IMR-90 (cell line): ENCODE measurements around the gene TMPRSS12. TPM values are rescaled to one million over a fixed set of nuclear protein-coding genes. Genes with fewer than 3 reads are reported as not detected.

ENCODE experiments used
- ATAC-seq: fragments of 200-7000 bp; cut with Tn5 transposase; 2 replicates; pipeline ENCODE4 v1.9.1; 2020; ENCODE audit warnings: low read depth, mild to moderate bottlenecking, moderate library complexity
- BruUV-seq: library from RNA; stranded (reverse); fragments of 400-500 nt; replicated peaks from 2 replicates; lab custom pipeline; 2021; lab: Mats Ljungman, UMichigan
- CTCF ChIA-PET: fragments of 300-600 bp; formaldehyde crosslinking; extraction: SDS; loops from one replicate; lab custom pipeline; 2021; ENCODE audit warnings: antibody characterized with exemption; lab: Yijun Ruan, JAX
- POLR2A ChIA-PET: fragments of 300-600 bp; sonication (Branson Sonifier 250); formaldehyde crosslinking; loops from one replicate; lab custom pipeline; 2022; ENCODE audit warnings: antibody characterized with exemption; ENCODE audit not compliant: unreplicated experiment; lab: Charles Lee
- DNase-seq: peaks from one replicate; pipeline ENCODE4 v3.0.0; 2013
- H2AFZ ChIP-seq: replicated peaks from 2 replicates; pipeline ENCODE3; 2013; ENCODE audit warnings: low read length, mild to moderate bottlenecking; ENCODE audit not compliant: poor library complexity
- H2AK5ac ChIP-seq: 2 replicates; pipeline ENCODE4 v1.6.1; 2013; ENCODE audit warnings: low read depth, low read length, inconsistent platforms
- H2AK9ac ChIP-seq: replicated peaks from 2 replicates; pipeline ENCODE3; 2013; ENCODE audit warnings: mild to moderate bottlenecking, low read depth, low read length, moderate library complexity; ENCODE audit not compliant: poor library complexity
- H2BK120ac ChIP-seq: 2 replicates; pipeline ENCODE4 v1.6.1; 2013; ENCODE audit warnings: low read depth, low read length, inconsistent platforms
- H2BK15ac ChIP-seq: 3 replicates; pipeline ENCODE4 v1.6.1; 2013; ENCODE audit warnings: low read depth, low read length, inconsistent platforms
- H2BK20ac ChIP-seq: 2 replicates; pipeline ENCODE4 v1.6.1; 2013; ENCODE audit warnings: low read depth, mild to moderate bottlenecking, inconsistent platforms, low read length, moderate library complexity
- H2BK5ac ChIP-seq: 2 replicates; pipeline ENCODE4 v1.6.1; 2013; ENCODE audit warnings: mild to moderate bottlenecking, low read depth, low read length, inconsistent platforms; ENCODE audit not compliant: poor library complexity, severe bottlenecking
- H3K14ac ChIP-seq: replicated peaks from 2 replicates; pipeline ENCODE4 v1.6.1; 2013; ENCODE audit warnings: low read depth, low read length, inconsistent platforms
- H3K18ac ChIP-seq: 2 replicates; pipeline ENCODE4 v1.6.1; 2013; ENCODE audit warnings: low read depth, low read length, control low read depth
- H3K23ac ChIP-seq: 2 replicates; pipeline ENCODE4 v1.6.1; 2013; ENCODE audit warnings: low read depth, low read length, inconsistent platforms
- H3K27ac ChIP-seq: 2 replicates; pipeline ENCODE4 v1.5.1; 2013; ENCODE audit warnings: mild to moderate bottlenecking, control low read depth, low read length; ENCODE audit not compliant: insufficient read depth
- H3K27me3 ChIP-seq: 2 replicates; pipeline ENCODE4 v1.6.1; 2013; ENCODE audit warnings: low read length; ENCODE audit not compliant: control insufficient read depth, insufficient read depth
- H3K36me3 ChIP-seq: 2 replicates; pipeline ENCODE4 v1.6.1; 2013; ENCODE audit warnings: low read length, mixed read lengths; ENCODE audit not compliant: control insufficient read depth, insufficient read depth
- H3K4ac ChIP-seq: 2 replicates; pipeline ENCODE4 v1.6.1; 2013; ENCODE audit warnings: low read depth, low read length, inconsistent platforms
- H3K4me1 ChIP-seq: 2 replicates; pipeline ENCODE4 v1.6.1; 2013; ENCODE audit warnings: low read length, mixed read lengths; ENCODE audit not compliant: control insufficient read depth, insufficient read depth
- H3K4me2 ChIP-seq: 2 replicates; pipeline ENCODE4 v1.6.1; 2013; ENCODE audit warnings: low read depth, mild to moderate bottlenecking, control low read depth, low read length, moderate library complexity
- H3K4me3 ChIP-seq: 2 replicates; pipeline ENCODE4 v1.5.1; 2013; ENCODE audit warnings: low read depth, mild to moderate bottlenecking, control low read depth, low read length, moderate library complexity; ENCODE audit not compliant: insufficient read depth
- H3K56ac ChIP-seq: 2 replicates; pipeline ENCODE4 v1.6.1; 2013; ENCODE audit warnings: low read length, inconsistent platforms; ENCODE audit not compliant: insufficient read depth; ENCODE audit errors: extremely low read depth
- H3K79me1 ChIP-seq, 2 experiments: 2 replicates each; pipeline ENCODE4 v1.6.1; 2013; ENCODE audit warnings: low read length in 2 of 2, inconsistent platforms in 1 of 2, low read depth in 1 of 2
- H3K9ac ChIP-seq: 2 replicates; pipeline ENCODE4 v1.6.1; 2013; ENCODE audit warnings: low read depth, low read length, control low read depth
- H3K9me1 ChIP-seq: 2 replicates; pipeline ENCODE4 v1.6.1; 2013; ENCODE audit warnings: low read length, inconsistent platforms; ENCODE audit not compliant: insufficient read depth
- H3K9me3 ChIP-seq: 2 replicates; pipeline ENCODE4 v1.6.1; 2013; ENCODE audit warnings: low read length; ENCODE audit not compliant: control insufficient read depth, insufficient read depth
- H4K20me1 ChIP-seq: 2 replicates; pipeline ENCODE4 v1.6.1; 2013; ENCODE audit warnings: low read length, inconsistent platforms; ENCODE audit not compliant: insufficient read depth
- H4K5ac ChIP-seq: 2 replicates; pipeline ENCODE4 v1.6.1; 2013; ENCODE audit warnings: mild to moderate bottlenecking, low read depth, low read length, control low read depth
- H4K8ac ChIP-seq, 2 experiments: 2 replicates each; pipeline ENCODE4 v1.6.1; 2013; ENCODE audit warnings: low read depth in 2 of 2, low read length in 2 of 2, control low read depth in 1 of 2, inconsistent platforms in 1 of 2
- H4K91ac ChIP-seq: 2 replicates; pipeline ENCODE4 v1.6.1; 2013; ENCODE audit warnings: low read depth, low read length, inconsistent platforms; ENCODE audit not compliant: insufficient read depth
- ELK1 ChIP-seq: fragments of 150-350 bp; IDR thresholded peaks from 2 replicates; pipeline ENCODE4 v1.6.1; 2016; ENCODE audit warnings: low read depth, mild to moderate bottlenecking, low read length, moderate library complexity, borderline replicate concordance
- SMC3 ChIP-seq: fragments of 150-350 bp; IDR thresholded peaks from 2 replicates; pipeline ENCODE4 v1.6.1; 2016; ENCODE audit warnings: low read depth, mild to moderate bottlenecking, antibody characterized with exemption, low read length, moderate library complexity
- USF2 ChIP-seq: fragments of 150-350 bp; IDR thresholded peaks from 2 replicates; pipeline ENCODE4 v1.6.1; 2017; ENCODE audit warnings: mild to moderate bottlenecking, antibody characterized with exemption, low read length, low read depth
- WGBS, 2 experiments: methylation state at CpG; one replicate each; pipeline versions ENCODE4 v1.1.5 to v1.1.7; 2013; ENCODE audit warnings: missing lambda C conversion rate in 2 of 2; ENCODE audit not compliant: insufficient read length in 1 of 2; ENCODE audit errors: extremely low coverage in 2 of 2; 5-methylcytosine and 5-hydroxymethylcytosine counted together
- dilution Hi-C: fragments of 300-500 bp; cut with HindIII; formaldehyde crosslinking; loops from one replicate; pipeline ENCODE4 v1.14.3; 2018; ENCODE audit warnings: low sequenced_read_pairs; ENCODE audit not compliant: unreplicated experiment
- in situ Hi-C: fragments of 300-500 bp; cut with MboI; formaldehyde crosslinking; loops from 3 replicates; pipeline ENCODE4 v1.14.3; 2019; ENCODE audit warnings: low sequenced_read_pairs, inconsistent platforms, mixed read lengths
- intact Hi-C: fragments of 100-400 bp; cut with micrococcal nuclease; formaldehyde crosslinking; loops from 2 replicates; pipeline ENCODE4 v1.10.0; 2022
- polyA plus RNA-seq, 3 experiments: library from polyadenylated mRNA; depleted of rRNA; stranded (reverse); fragments of >200 nt; gene quantifications; 2 replicates each; pipeline ENCODE4 v1.2.3, GENCODE V29; 2012; ENCODE audit warnings: low replicate concordance in 1 of 3
- total RNA-seq: library from RNA; depleted of rRNA; stranded (reverse); fragments of >200 nt; gene quantifications from 2 replicates; pipeline ENCODE4 v1.2.3, GENCODE V29; 2012

The TMPRSS12 gene
- total and polyA plus RNA-seq, 2 of the 4 experiments (the other 2 are of a cell fraction) = not detected

GRCh38 chr12:50859621-50860310, 17.0 kb downstream of the TMPRSS12 start:
- no TSS peak for BruUV-seq
- H2AFZ ChIP-seq = no peak overlapping the region
- ChIA-PET POLR2A (no interaction called here), CTCF (interaction anchor here (1.3 kb wide), 1 partner anchor 21 kb away, joined by 3 read pairs; no protein-coding TSS in a partner anchor)
- H4K8ac ChIP-seq = no peak overlapping the region
- peaks cover 3% of the 10 kb centered on the region; the same call in 1 of the 2 replicates for H3K4me1 ChIP-seq
- H3K4me3 ChIP-seq = no peak overlapping the region
- H3K4ac ChIP-seq = no peak overlapping the region
- no peak overlapping the region for H2AK9ac ChIP-seq
- in situ Hi-C loops = no loop called here
- H3K9me1 ChIP-seq = no peaks in the 10 kb centered on the region
- no peaks in the 10 kb centered on the region for H3K36me3 ChIP-seq
- DNase-seq (no peak), ATAC-seq (no peak)
- H4K20me1 ChIP-seq = no peaks in the 10 kb centered on the region
- no peak overlapping the region for H2BK120ac ChIP-seq
- no peak overlapping the region for H4K91ac ChIP-seq
- H3K4me2 ChIP-seq = no peak overlapping the region
- H3K9me3 ChIP-seq = no peaks in the 10 kb centered on the region
- H3K27ac ChIP-seq = no peak overlapping the region
- H3K14ac ChIP-seq = no peak overlapping the region
- H3K18ac ChIP-seq = no peak overlapping the region
- H3K56ac ChIP-seq = no peak overlapping the region
- TF ChIP-seq ELK1 (no peak), SMC3 (no peak), USF2 (no peak)
- no peaks in the 10 kb centered on the region for H3K27me3 ChIP-seq
- H2AK5ac ChIP-seq = no peak overlapping the region
- no peak overlapping the region for H3K9ac ChIP-seq
- intact Hi-C loops = no loop called here
- no peak overlapping the region for H2BK5ac ChIP-seq
- no peak overlapping the region for H2BK15ac ChIP-seq
- no peak overlapping the region for H4K5ac ChIP-seq
- H3K23ac ChIP-seq = no peak overlapping the region
- WGBS, 2 experiments = 100% methylated on average over 1 of the region's 4 CpGs; no CpG with 5 or more reads in 1 of the 2 experiments
- H2BK20ac ChIP-seq = no peak overlapping the region
- dilution Hi-C loops = no loop called here
- H3K79me1 ChIP-seq = no peaks in the 10 kb centered on the region
